PC-9 (cell line): ENCODE results near the gene CHRNB1. TPM values are rescaled to one million over a fixed set of nuclear protein-coding genes. Genes with fewer than 3 reads are reported as not detected.

ENCODE experiments used
- BruUV-seq: library from RNA; stranded (reverse); fragments of 400-500 nt; replicated peaks from 2 replicates; lab custom pipeline; 2021; lab: Mats Ljungman, UMichigan
- CTCF ChIA-PET: fragments of 300-600 bp; sonication (Branson Sonifier 250); formaldehyde crosslinking; loops from one replicate; lab custom pipeline; 2022; ENCODE audit warnings: antibody characterized with exemption; lab: Charles Lee
- POLR2A ChIA-PET: fragments of 300-600 bp; sonication (Branson Sonifier 250); formaldehyde crosslinking; loops from one replicate; lab custom pipeline; 2022; ENCODE audit warnings: antibody characterized with exemption; ENCODE audit not compliant: unreplicated experiment; lab: Charles Lee
- DNase-seq, 2 experiments: peaks; one replicate each; pipeline versions ENCODE4 v3.0.0 to v3.0.0-alpha.2; 2015 to 2022; ENCODE audit warnings: mixed read lengths in 1 of 2
- H2AFZ ChIP-seq: fragments of 200-600 bp; sonication (generic); 2 replicates; pipeline ENCODE4 v1.8.1; 2017; ENCODE audit warnings: antibody characterized with exemption
- H3F3A ChIP-seq: fragments of 200-600 bp; sonication (generic); 2 replicates; pipeline ENCODE4 v1.8.1; 2017; ENCODE audit warnings: antibody characterized with exemption, mild to moderate bottlenecking, low read depth; ENCODE audit not compliant: insufficient read depth
- H3K27ac ChIP-seq: fragments of 200-600 bp; sonication (generic); 2 replicates; pipeline ENCODE4 v1.6.1; 2016; ENCODE audit warnings: mixed run types
- H3K27me3 ChIP-seq: fragments of 200-600 bp; sonication (generic); 2 replicates; pipeline ENCODE4 v1.6.1; 2016; ENCODE audit warnings: low read depth, mixed run types; ENCODE audit not compliant: insufficient read depth
- H3K36me3 ChIP-seq: fragments of 200-600 bp; sonication (generic); 2 replicates; pipeline ENCODE4 v1.6.1; 2016; ENCODE audit warnings: low read depth, mixed run types
- H3K4me1 ChIP-seq: fragments of 200-600 bp; sonication (generic); replicated peaks from 2 replicates; pipeline ENCODE4 v1.6.1; 2016; ENCODE audit warnings: mixed run types; ENCODE audit not compliant: insufficient read depth
- H3K4me2 ChIP-seq: fragments of 200-600 bp; sonication (generic); 2 replicates; pipeline ENCODE4 v1.6.1; 2017; ENCODE audit warnings: mixed run types
- H3K4me3 ChIP-seq: fragments of 200-600 bp; sonication (generic); 2 replicates; pipeline ENCODE4 v1.6.1; 2016; ENCODE audit warnings: mixed run types
- H3K79me2 ChIP-seq: fragments of 200-600 bp; sonication (generic); 2 replicates; pipeline ENCODE4 v1.6.1; 2017; ENCODE audit warnings: low read depth, mixed run types
- H3K9me2 ChIP-seq: fragments of 200-600 bp; sonication (generic); 2 replicates; pipeline ENCODE4 v1.8.1; 2017; ENCODE audit warnings: mild to moderate bottlenecking; ENCODE audit not compliant: insufficient read depth
- H3K9me3 ChIP-seq: fragments of 200-600 bp; sonication (generic); 2 replicates; pipeline ENCODE4 v1.8.1; 2016; ENCODE audit warnings: low read depth; ENCODE audit not compliant: insufficient read depth
- H4K20me1 ChIP-seq: fragments of 200-600 bp; sonication (generic); 2 replicates; pipeline ENCODE4 v1.8.1; 2017; ENCODE audit not compliant: insufficient read depth
- EZH2 ChIP-seq: fragments of 200-600 bp; sonication (generic); IDR thresholded peaks from 2 replicates; pipeline ENCODE4 v1.8.0; 2017; ENCODE audit warnings: antibody characterized with exemption, low read depth
- intact Hi-C: fragments of 100-400 bp; cut with micrococcal nuclease; formaldehyde crosslinking; loops from one replicate; pipeline ENCODE4 v1.10.0; 2022; ENCODE audit not compliant: unreplicated experiment
- total RNA-seq: library from RNA; stranded (reverse); gene quantifications from 2 replicates; pipeline ENCODE4 v1.2.3, GENCODE V29; 2021
- TF ChIP-seq, protein P1 (sequence below): fragments of 200-600 bp; sonication (generic); conservative IDR thresholded peaks from 2 replicates; pipeline ENCODE4 v1.6.1; 2017; ENCODE audit warnings: mixed run types, antibody characterized with exemption, mild to moderate bottlenecking, moderate library complexity

CHRNB1 gene
- total RNA-seq, 1 experiment from 2014 or later: 53.4 TPM

DNA sequence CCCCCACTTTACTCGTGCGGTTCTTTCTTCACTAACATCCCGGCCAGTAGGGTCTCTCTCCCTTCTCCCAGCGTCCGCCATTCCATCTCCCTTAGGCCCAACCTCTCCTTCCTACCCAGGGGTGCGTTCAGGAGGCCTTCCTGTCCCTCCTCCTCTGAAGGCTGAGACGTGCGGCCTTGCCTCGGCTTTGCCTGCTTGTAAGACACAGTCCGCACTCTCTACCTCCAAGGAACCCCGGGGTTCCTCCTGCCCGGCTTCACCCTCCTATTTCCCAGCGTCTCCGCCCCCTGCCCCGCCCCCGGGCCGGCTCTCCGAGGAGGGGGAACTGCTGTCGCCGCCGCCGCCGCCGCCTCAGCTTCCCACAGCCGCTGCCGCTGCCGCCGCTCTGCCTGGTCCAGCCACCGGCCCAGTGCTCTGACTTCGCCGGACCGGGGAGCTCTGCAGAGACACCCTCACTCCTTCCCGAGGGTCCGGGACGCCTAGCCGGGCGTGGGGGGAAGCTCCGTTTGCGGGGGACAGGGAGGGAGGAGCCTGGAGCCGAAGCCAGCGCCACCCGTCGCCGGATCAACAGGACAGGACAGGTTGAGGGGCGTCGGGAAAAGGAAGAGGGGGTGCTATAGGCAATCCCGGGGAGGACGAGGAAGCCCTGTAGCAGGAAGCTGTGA, 6.8 kb upstream of the CHRNB1 start:
- TF ChIP-seq EZH2: no peak
- TF ChIP-seq, protein P1, sequence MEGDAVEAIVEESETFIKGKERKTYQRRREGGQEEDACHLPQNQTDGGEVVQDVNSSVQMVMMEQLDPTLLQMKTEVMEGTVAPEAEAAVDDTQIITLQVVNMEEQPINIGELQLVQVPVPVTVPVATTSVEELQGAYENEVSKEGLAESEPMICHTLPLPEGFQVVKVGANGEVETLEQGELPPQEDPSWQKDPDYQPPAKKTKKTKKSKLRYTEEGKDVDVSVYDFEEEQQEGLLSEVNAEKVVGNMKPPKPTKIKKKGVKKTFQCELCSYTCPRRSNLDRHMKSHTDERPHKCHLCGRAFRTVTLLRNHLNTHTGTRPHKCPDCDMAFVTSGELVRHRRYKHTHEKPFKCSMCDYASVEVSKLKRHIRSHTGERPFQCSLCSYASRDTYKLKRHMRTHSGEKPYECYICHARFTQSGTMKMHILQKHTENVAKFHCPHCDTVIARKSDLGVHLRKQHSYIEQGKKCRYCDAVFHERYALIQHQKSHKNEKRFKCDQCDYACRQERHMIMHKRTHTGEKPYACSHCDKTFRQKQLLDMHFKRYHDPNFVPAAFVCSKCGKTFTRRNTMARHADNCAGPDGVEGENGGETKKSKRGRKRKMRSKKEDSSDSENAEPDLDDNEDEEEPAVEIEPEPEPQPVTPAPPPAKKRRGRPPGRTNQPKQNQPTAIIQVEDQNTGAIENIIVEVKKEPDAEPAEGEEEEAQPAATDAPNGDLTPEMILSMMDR: no peak
- no peaks in the 10 kb centered on the region for H3K36me3 ChIP-seq
- H3K9me3 ChIP-seq: no peaks in the 10 kb centered on the region
- H3K27ac ChIP-seq: no peak overlapping the region
- intact Hi-C loops: loop anchor here (1.0 to 5.0 kb wide), 3 partner anchors 43 to 123 kb away; partner anchors contain the start of genes PLSCR3 and SENP3
- H3K4me1 ChIP-seq: 0 out of 2 replicates have a peak, but pooled peaks cover 7% of the 10 kb centered on the region
- H3K27me3 ChIP-seq: no peaks in the 10 kb centered on the region
- ChIA-PET CTCF (no interaction called here), POLR2A (interaction anchor here (0.6 kb wide), 2 partner anchors 145 to 250 kb away, joined by 6 to 7 read pairs; no protein-coding TSS in a partner anchor)
- no peak overlapping the region for H2AFZ ChIP-seq
- H3K4me2 ChIP-seq: peak overlapping the region; percentile 90
- peaks cover 8% of the 10 kb centered on the region; the same call in 1 of the 2 replicates for H3K79me2 ChIP-seq
- H3K4me3 ChIP-seq: peak overlapping the region; percentile 11; the same call in 1 of the 2 replicates
- DNase-seq: peak in 1 of 2 experiments; percentile 84
- no peaks in the 10 kb centered on the region for H3K9me2 ChIP-seq
- no peaks in the 10 kb centered on the region for H4K20me1 ChIP-seq
- H3F3A ChIP-seq: peaks cover 13% of the 10 kb centered on the region; the same call in 1 of the 2 replicates
- no TSS peak for BruUV-seq

DNA sequence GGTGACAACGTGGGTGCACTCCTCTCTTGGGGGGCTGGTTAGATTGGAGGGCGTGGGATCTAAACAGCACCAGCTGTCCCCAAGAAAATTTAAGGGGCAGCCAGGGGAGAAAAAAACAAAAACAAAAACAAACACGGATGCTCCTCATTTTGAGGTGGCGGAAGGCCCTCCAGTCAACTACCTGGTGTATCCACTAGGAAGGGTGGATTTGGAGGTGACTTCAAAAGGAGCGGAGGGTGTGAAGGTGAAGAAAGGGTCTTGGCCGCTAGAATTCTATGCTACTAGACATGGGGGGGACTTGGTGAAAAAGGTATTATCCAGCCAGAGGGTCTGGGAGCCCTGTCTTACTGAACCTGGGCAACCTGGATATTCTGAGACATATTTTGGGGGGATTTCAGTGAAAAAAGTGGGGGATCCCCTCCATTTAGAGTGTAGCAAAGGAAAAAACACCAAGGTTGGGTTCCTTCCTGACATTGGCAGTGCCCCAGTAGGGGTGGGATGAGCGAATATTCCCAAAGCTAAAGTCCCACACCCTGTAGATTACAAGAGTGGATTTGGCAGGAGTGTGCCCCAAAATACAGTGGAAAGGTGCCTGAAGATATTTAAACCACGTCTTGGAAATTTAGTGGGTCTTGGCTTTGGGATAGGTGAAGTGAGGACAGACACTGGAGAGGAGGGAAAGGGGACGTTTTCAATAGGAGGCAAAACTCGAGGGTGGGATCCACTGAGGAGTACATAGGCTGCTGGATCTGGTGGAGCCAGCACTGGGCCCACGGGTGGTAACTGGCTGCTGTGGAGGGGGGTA, 6.0 kb upstream of the CHRNB1 start:
- Histone ChIP-seq H3K4me1 (peaks cover 9% of the 10 kb centered on the region; the same call in 1 of the 2 replicates), H3K4me3 (peak overlapping the region; percentile 71), H3K79me2 (peaks cover 8% of the 10 kb centered on the region; the same call in 1 of the 2 replicates), H3K27me3 (no peaks in the 10 kb centered on the region), H3K4me2 (peak overlapping the region; percentile 90), H2AFZ (no peak overlapping the region), H3K9me2 (no peaks in the 10 kb centered on the region), H3K36me3 (no peaks in the 10 kb centered on the region), H3F3A (peaks cover 13% of the 10 kb centered on the region; the same call in 1 of the 2 replicates), H3K9me3 (no peaks in the 10 kb centered on the region), H3K27ac (no peak overlapping the region), H4K20me1 (no peaks in the 10 kb centered on the region)
- ChIA-PET POLR2A (interaction anchor here (0.6 to 0.8 kb wide), 2 partner anchors 20 to 249 kb away, joined by 6 to 21 read pairs; no protein-coding TSS in a partner anchor), CTCF (no interaction called here)
- no peak for TF ChIP-seq EZH2
- TF ChIP-seq, protein P1: no peak
- no TSS peak for BruUV-seq
- intact Hi-C loops: loop anchor here (1.0 to 5.0 kb wide), 2 partner anchors 63 to 122 kb away; partner anchors contain the start of gene SENP3
- no peak for DNase-seq

DNA sequence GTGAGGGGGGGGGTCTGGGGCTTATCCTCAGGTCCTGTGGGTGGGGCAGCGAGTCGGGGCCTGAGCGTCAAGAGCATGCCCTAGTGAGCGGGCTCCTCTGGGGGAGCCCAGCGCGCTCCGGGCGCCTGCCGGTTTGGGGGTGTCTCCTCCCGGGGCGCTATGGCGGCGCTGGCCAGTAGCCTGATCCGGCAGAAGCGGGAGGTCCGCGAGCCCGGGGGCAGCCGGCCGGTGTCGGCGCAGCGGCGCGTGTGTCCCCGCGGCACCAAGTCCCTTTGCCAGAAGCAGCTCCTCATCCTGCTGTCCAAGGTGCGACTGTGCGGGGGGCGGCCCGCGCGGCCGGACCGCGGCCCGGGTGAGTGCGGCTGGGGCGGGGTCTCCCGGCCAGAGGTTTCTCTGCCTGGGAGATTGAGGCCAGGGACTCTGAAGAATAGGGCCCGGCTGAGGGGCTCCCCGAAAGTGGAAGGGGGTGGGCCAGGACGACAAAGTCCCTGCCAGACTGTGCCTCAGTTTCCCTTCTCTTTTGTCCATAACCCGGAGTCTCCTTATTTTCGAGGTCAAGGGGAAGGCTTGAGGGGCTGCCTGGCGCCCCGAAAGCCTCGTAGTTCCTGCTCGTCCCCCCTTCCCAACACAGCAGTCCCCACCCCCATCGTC, 5.3 kb upstream of the CHRNB1 start, which contains the start of gene FGF11:
FGF11 (plus strand) TSS at position 51 of the 651 bp plus-strand sequence; CDS start at position 160, 109 bp downstream.
- DNase-seq: peak in 1 of 2 experiments; percentile 31
- CTCF ChIA-PET: no interaction called here
- Histone ChIP-seq H3K27me3 (no peaks in the 10 kb centered on the region), H2AFZ (peak within 1 kb of the TSS; percentile 78), H3K4me1 (peaks cover 17% of the 10 kb centered on the region), H3F3A (peaks cover 13% of the 10 kb centered on the region; the same call in 1 of the 2 replicates), H3K9me3 (no peaks in the 10 kb centered on the region), H3K79me2 (peaks cover 8% of the 10 kb centered on the region; the same call in 1 of the 2 replicates), H3K27ac (no peak within 1 kb of the TSS), H3K4me2 (peak within 1 kb of the TSS; percentile 90), H4K20me1 (no peaks in the 10 kb centered on the region), H3K36me3 (no peaks in the 10 kb centered on the region), H3K4me3 (peak within 1 kb of the TSS; percentile 71), H3K9me2 (no peaks in the 10 kb centered on the region)
- intact Hi-C loops: loop anchor here (5.0 kb wide), 1 partner anchor 63 kb away; no protein-coding TSS in a partner anchor
- TF ChIP-seq, protein P1: no peak
- TF ChIP-seq EZH2: no peak
- BruUV-seq: no TSS peak
- POLR2A ChIA-PET: interaction anchor here (0.8 kb wide), 1 partner anchor 20 kb away, joined by 21 read pairs; no protein-coding TSS in a partner anchor
